Measurements from ENCODE around the gene ETV6.
A peak's percentile ranks its signal among the peaks of the same experiment; 100 is the strongest.
"Not testable (repeated sequence)": the region's sequence is repeated elsewhere in the genome, so short reads cannot be mapped to it uniquely, and the experiment has no call there.

The ETV6 gene

DNA sequence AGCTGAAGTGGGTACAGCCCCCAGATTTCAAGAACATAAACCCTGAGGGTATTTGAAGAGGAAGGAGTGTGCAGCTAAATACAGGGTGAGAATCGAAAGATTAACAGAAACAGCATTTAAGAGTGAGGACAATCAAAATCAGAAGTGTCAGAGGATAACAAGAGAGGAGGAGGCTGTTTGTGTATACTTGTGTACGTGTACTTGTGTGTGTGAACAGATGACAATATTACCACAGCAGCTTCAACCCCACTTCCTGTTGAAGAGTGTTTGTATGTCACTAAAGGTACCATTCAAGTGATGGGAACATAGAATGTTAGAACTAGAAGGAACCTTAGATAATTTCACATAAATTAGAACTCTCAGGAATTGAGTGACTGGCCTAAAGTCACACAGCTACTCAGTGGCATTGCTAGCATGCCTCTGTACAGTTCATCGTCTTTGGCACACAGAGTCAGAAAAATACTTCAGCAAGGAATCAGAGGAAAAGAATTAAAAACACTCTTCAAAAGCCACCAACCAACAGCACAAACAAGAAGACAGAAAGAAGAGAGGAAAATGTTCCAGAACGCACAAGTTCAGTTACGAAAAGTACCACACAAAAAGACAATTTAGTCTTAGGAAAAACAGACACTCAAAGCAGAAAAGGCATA, 256.9 kb downstream of the ETV6 start:
- FAIRE-seq: no peak
- DNase-seq (ENCODE audit: low spot score): no peak

DNA sequence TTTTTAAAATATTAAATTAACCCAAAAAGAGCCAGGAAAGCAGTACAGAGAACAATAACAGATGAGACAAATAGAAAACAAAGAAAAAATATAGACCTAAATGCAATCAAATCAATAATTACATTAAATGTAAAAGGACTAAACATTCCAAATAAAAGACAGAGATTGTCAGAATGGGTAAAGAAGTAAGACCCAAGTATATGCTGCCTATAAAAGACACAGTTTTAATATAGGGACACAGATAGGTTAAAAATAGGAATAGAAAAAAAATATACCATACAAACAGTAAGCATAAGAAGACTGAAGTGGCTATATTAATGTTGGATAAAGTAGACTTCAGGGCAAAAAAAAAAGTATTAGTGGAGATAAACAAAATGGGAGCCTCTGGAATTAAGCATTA, 258.2 kb downstream of the ETV6 start:
- FAIRE-seq (no peak), DNase-seq (ENCODE audit: low spot score) (no peak)

- not testable (repeated sequence) for DNase-seq (ENCODE audit: low spot score); FAIRE-seq
Measured at GRCh38 chr12:11909406-11909805, 259.9 kb downstream of the ETV6 start.

GRCh38 chr12:11916113-11916512, 266.6 kb downstream of the ETV6 start:
- FAIRE-seq: no peak
- DNase-seq (ENCODE audit: low spot score): no peak

- no peak for FAIRE-seq
Measured at GRCh38 chr12:11916771-11917170, 267.3 kb downstream of the ETV6 start.

DNA sequence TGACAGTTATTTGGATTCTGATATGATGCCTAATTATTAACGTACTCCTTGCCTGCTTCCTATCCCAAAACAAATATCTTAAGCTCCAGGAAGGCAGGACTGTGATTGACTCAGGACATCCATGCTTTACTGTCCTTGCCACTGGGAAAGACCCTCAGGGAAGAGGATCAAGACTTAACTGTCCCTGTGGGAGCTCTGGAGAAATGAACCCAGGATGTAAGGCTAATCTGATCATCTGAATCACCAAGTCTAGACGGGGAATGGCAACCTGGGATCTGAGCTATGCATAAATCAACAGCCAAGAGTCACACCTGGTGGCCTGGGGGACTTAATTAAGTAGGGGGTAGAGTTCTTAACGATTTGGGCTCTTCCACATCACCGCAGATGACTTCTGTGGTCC, 268.0 kb downstream of the ETV6 start:
- FAIRE-seq (no peak), DNase-seq (ENCODE audit: low spot score) (no peak)

More at GRCh38 chr12:11916771-11917170, 267.3 kb downstream of the ETV6 start:
- DNase-seq (ENCODE audit: low spot score): no peak

- FAIRE-seq: no peak
- DNase-seq (ENCODE audit: low spot score): no peak
Measured at GRCh38 chr12:11920231-11920630, 270.8 kb downstream of the ETV6 start.

DNA sequence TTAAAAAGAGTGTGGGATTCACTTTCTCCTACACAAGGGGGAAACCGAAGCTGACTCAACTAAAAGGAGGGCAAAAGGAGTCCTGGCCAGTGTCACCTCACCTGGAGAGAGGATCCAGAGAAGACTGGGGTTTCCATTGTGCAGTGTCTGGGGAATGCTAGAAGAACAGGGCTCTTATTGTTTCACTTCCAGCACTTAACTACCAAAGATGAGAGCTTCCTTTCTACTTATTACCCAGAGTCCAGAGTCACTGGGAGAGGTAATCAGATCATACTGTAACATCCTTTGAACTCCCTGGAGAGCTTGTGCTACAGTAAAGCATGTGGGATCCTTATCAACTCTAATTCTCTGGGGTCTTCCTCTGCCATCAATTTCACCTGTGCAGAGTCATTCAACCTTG, 272.9 kb downstream of the ETV6 start:
- FAIRE-seq (no peak), DNase-seq (ENCODE audit: low spot score) (no peak)

- FAIRE-seq: no peak
- no peak for DNase-seq (ENCODE audit: low spot score)
Measured at GRCh38 chr12:11923067-11923466, 273.6 kb downstream of the ETV6 start.

GRCh38 chr12:11927286-11927935, 277.9 kb downstream of the ETV6 start:
- FAIRE-seq (no peak), DNase-seq (ENCODE audit: low spot score) (no peak)

DNA sequence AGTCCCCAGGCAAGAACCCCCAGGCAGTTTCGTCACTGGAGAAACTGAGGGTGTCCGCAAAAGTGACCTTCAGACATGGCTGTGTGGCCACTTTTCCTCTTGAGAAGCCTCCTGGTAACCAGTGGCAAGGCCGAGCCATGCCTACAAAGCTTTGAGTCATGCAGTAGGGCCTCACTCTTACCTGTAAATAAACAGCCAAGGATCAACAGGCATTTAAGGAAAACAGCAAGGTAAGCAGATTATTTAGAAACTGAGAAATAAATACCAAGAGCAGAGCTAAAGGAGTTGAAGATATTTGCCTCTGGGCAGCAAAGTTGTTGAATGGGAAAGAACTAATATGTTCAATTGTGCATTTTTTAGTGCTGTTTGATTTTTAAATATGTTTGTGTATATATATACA, 280.2 kb downstream of the ETV6 start:
- no peak for FAIRE-seq
- DNase-seq (ENCODE audit: low spot score): no peak

- no peak for FAIRE-seq
- DNase-seq (ENCODE audit: low spot score): no peak
Measured at GRCh38 chr12:11939223-11939622, 289.7 kb downstream of the ETV6 start.

DNA sequence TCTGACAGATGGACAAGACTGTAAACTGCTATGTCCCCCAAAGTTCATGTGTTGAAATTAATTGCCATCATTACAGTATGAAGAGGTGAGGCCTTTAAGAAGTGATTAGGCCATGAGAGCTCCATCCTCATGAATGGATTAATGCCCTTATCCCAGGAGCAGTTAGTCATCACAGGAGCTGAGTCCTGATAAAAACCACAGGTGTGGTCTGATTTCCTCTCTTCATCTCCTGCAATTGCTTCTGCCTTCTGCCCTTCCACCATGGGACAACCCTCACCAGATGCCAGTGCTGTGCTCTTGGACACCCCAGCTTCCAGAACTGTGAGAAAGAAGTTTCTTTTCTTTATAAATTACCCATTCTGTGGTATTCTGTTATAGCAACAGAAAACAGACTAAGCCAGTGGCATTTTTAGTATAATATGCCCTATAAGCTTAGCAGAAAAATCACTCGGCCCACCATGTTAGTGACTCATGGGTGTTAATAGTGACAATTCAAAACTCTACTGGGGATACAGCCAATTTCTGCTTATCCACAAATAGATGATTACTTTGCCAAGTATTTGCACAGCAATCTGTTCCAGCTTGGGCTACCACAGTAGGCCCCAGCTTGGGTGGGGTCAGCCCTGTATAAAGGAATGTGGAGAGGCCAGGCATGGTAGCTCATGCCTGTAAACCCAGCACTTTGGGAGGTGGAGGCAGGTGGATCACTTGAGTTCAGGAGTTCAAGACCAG, 292.3 kb downstream of the ETV6 start:
- FAIRE-seq (peak; percentile 71), DNase-seq (ENCODE audit: low spot score) (peak; percentile 68)

DNA sequence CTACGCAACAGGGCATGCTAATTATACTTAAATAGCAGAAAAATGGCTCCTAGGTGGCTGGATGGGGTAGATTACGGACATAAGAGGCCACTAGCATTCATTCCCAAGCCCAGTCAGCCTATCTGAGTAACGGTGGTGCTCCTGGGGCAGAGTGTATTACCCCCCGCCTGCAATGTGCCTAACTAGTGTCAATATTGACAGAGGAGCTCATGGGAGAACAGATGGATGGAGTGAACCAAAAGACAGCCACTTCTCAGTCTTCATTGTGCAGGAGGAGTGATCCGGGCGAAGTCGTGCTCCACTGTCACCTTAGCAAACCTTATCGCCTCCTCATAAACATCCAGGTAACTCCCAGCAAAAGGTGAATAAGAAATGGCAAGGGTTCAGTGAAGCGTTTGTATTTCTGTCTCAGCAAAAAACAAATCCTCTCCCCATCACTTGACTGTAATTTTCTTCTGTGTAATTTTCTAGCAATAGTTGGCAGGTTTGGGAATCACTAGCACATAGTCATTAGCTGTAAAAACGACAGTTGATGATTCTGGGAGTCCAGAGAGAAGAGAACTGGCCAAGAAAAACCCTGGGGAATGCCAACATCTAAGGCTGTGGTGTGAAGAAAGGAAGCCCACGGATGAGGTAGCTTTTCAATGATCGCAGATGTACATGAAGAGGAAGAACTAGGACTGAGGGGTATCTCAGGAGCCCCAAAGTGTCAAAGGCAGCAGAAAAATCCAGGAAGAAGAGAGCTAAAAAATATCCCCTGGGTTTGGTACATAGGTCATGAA, 294.6 kb downstream of the ETV6 start:
- FAIRE-seq (no peak), DNase-seq (ENCODE audit: low spot score) (no peak)

All from RCC 7860 (cell line).